ENCODE data around the gene ZNF609.

DNA sequence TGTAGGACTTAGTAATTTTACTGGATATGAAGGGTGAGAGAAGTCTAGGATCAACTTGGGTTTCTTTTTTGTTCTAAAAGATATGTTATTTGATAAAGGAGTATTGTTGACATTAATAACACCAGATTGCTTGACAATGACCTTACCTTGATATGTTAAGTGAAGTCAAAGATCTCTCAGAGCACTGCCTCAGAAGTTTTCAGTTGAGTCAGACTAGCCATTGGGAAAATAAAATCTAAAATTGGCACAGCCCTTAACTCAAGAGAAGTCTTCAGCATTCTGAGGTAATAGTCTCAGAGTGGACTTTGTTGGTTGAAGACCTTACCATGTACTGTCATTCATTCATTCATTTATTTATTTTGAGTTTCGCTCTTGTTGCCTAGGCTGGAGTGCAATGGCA lies 22.4 kb upstream of the ZNF609 start:
- TF ChIP-seq, protein P1, sequence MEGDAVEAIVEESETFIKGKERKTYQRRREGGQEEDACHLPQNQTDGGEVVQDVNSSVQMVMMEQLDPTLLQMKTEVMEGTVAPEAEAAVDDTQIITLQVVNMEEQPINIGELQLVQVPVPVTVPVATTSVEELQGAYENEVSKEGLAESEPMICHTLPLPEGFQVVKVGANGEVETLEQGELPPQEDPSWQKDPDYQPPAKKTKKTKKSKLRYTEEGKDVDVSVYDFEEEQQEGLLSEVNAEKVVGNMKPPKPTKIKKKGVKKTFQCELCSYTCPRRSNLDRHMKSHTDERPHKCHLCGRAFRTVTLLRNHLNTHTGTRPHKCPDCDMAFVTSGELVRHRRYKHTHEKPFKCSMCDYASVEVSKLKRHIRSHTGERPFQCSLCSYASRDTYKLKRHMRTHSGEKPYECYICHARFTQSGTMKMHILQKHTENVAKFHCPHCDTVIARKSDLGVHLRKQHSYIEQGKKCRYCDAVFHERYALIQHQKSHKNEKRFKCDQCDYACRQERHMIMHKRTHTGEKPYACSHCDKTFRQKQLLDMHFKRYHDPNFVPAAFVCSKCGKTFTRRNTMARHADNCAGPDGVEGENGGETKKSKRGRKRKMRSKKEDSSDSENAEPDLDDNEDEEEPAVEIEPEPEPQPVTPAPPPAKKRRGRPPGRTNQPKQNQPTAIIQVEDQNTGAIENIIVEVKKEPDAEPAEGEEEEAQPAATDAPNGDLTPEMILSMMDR (IDR thresholded peaks at IDR 0.05): no peak
- TF ChIP-seq POLR2A (IDR thresholded peaks at IDR 0.05): no peak

All from sigmoid colon (tissue), 3 donors.